Subcutaneous abdominal adipose tissue (tissue), 5 donors: Measurements from ENCODE around the gene MICALL1.

Source experiments
- H3K27ac ChIP-seq: one replicate; pipeline ENCODE4 v1.7.0; 2013; ENCODE audit warnings: low read depth, mild to moderate bottlenecking, inconsistent platforms, low read length, moderate library complexity
- H3K27me3 ChIP-seq, 5 donors: one replicate each; pipeline ENCODE4 v1.7.0; 2013; ENCODE audit warnings: low read length in 5 of 5, inconsistent platforms in 1 of 5; ENCODE audit not compliant: control insufficient read depth in 5 of 5, insufficient read depth in 4 of 5
- H3K36me3 ChIP-seq, 5 donors: one replicate each; pipeline ENCODE4 v1.7.0; 2013; ENCODE audit warnings: low read length in 5 of 5; ENCODE audit not compliant: control insufficient read depth in 5 of 5, insufficient read depth in 5 of 5
- H3K4me1 ChIP-seq, 5 donors: one replicate each; pipeline ENCODE4 v1.7.0; 2013; ENCODE audit warnings: low read length in 5 of 5, mild to moderate bottlenecking in 3 of 5, moderate library complexity in 1 of 5; ENCODE audit not compliant: control insufficient read depth in 5 of 5, insufficient read depth in 5 of 5
- H3K4me3 ChIP-seq, 5 donors: one replicate each; pipeline ENCODE4 v1.7.0; 2013; ENCODE audit warnings: low read length in 5 of 5, low read depth in 1 of 5
- H3K9ac ChIP-seq, 5 donors: one replicate each; pipeline ENCODE4 v1.7.0; 2013; ENCODE audit warnings: low read length in 5 of 5, mild to moderate bottlenecking in 4 of 5, moderate library complexity in 3 of 5
- H3K9me3 ChIP-seq, 5 donors: one replicate each; pipeline ENCODE4 v1.7.0; 2013; ENCODE audit warnings: low read length in 5 of 5; ENCODE audit not compliant: control insufficient read depth in 5 of 5
- donor health status: healthy.
- donor health status: healthy.
- donor health status: healthy.
- donor health status: healthy.
- donor health status: healthy.

Gene MICALL1

GRCh38 chr22:37905534-37906363 lies at the start of gene MICALL1:
TSS of gene MICALL1 (plus strand) at chr22:37906297. CDS start at chr22:37906423, 126 bp downstream.
- Histone ChIP-seq H3K4me1 (peaks cover 11 to 43% (median 28%) of the 10 kb centered on the region in 5 donors), H3K27me3 (no peaks in the 10 kb centered on the region), H3K9me3 (no peaks in the 10 kb centered on the region), H3K4me3 (peak within 1 kb of the TSS; percentile 60 to 74 (median 67)), H3K9ac (peak within 1 kb of the TSS; percentile 56 to 81 (median 79)), H3K27ac (peak within 1 kb of the TSS; percentile 90), H3K36me3 (no peaks in the 10 kb centered on the region)

- Histone ChIP-seq H3K4me3 (no peak overlapping the region), H3K27me3 (no peaks in the 10 kb centered on the region), H3K9ac (no peak overlapping the region), H3K27ac (no peak overlapping the region), H3K36me3 (peaks cover 39 to 94% (median 74%) of the 10 kb centered on the region in 5 donors), H3K4me1 (no peaks in the 10 kb centered on the region), H3K9me3 (no peaks in the 10 kb centered on the region)
These were observed 45.2 kb upstream of the MICALL1 start for GRCh38 chr22:37860796-37861421.

GRCh38 chr22:37862570-37863325 lies 43.3 kb upstream of the MICALL1 start:
- Histone ChIP-seq H3K27ac (no peak overlapping the region), H3K9ac (no peak overlapping the region), H3K4me3 (no peak overlapping the region), H3K27me3 (no peaks in the 10 kb centered on the region), H3K36me3 (peaks cover 42 to 92% (median 79%) of the 10 kb centered on the region in 5 donors), H3K4me1 (no peaks in the 10 kb centered on the region), H3K9me3 (no peaks in the 10 kb centered on the region)

GRCh38 chr22:37865510-37865909 lies 40.6 kb upstream of the MICALL1 start:
- Histone ChIP-seq H3K9ac (no peak overlapping the region), H3K4me1 (no peaks in the 10 kb centered on the region), H3K36me3 (peaks cover 35 to 87% (median 76%) of the 10 kb centered on the region in 5 donors), H3K27me3 (no peaks in the 10 kb centered on the region), H3K9me3 (no peaks in the 10 kb centered on the region), H3K4me3 (no peak overlapping the region), H3K27ac (no peak overlapping the region)

GRCh38 chr22:37870273-37870672 lies 35.8 kb upstream of the MICALL1 start:
- Histone ChIP-seq H3K36me3 (peaks cover 23 to 85% (median 72%) of the 10 kb centered on the region in 5 donors), H3K9me3 (no peaks in the 10 kb centered on the region), H3K27ac (no peak overlapping the region), H3K4me1 (no peaks in the 10 kb centered on the region), H3K9ac (no peak overlapping the region), H3K27me3 (no peaks in the 10 kb centered on the region), H3K4me3 (no peak overlapping the region)

GRCh38 chr22:37880668-37881440 lies 25.2 kb upstream of the MICALL1 start:
- Histone ChIP-seq H3K27me3 (no peaks in the 10 kb centered on the region), H3K4me1 (peaks cover 0 to 6% (median 0%) of the 10 kb centered on the region in 5 donors), H3K27ac (no peak overlapping the region), H3K9me3 (no peaks in the 10 kb centered on the region), H3K4me3 (no peak overlapping the region), H3K36me3 (peaks cover 14 to 67% (median 49%) of the 10 kb centered on the region in 5 donors), H3K9ac (no peak overlapping the region)

GRCh38 chr22:37884420-37884819 lies 21.7 kb upstream of the MICALL1 start:
- Histone ChIP-seq H3K4me1 (peaks cover 0 to 18% (median 10%) of the 10 kb centered on the region in 5 donors), H3K9ac (peak overlapping the region in 1 of 5 donors; percentile 39), H3K36me3 (peaks cover 14 to 61% (median 40%) of the 10 kb centered on the region in 5 donors), H3K27ac (no peak overlapping the region), H3K27me3 (no peaks in the 10 kb centered on the region), H3K9me3 (no peaks in the 10 kb centered on the region), H3K4me3 (no peak overlapping the region)

- peaks cover 10 to 54% (median 26%) of the 10 kb centered on the region in 5 donors for H3K36me3 ChIP-seq
These were observed 18.3 kb upstream of the MICALL1 start for GRCh38 chr22:37887584-37888378.

GRCh38 chr22:37891926-37892325 lies 14.2 kb upstream of the MICALL1 start:
- Histone ChIP-seq H3K9ac (no peak overlapping the region), H3K36me3 (peaks cover 10 to 48% (median 22%) of the 10 kb centered on the region in 5 donors), H3K27me3 (no peaks in the 10 kb centered on the region), H3K4me1 (peaks cover 9 to 51% (median 42%) of the 10 kb centered on the region in 5 donors), H3K27ac (peak overlapping the region; percentile 32), H3K9me3 (no peaks in the 10 kb centered on the region), H3K4me3 (no peak overlapping the region)

More at GRCh38 chr22:37887584-37888378, 18.3 kb upstream of the MICALL1 start:
- peak overlapping the region; percentile 43 for H3K27ac ChIP-seq
- no peaks in the 10 kb centered on the region for H3K27me3 ChIP-seq
- H3K9me3 ChIP-seq, result no peaks in the 10 kb centered on the region
- H3K4me1 ChIP-seq, result peaks cover 0 to 20% (median 20%) of the 10 kb centered on the region in 5 donors
- H3K9ac ChIP-seq, result peak overlapping the region in 2 of 5 donors; percentile 9 to 26
- no peak overlapping the region for H3K4me3 ChIP-seq
